ENCODE results near the gene KDM4C.

KDM4C gene

GRCh38 chr9:7067169-7067568, 309.4 kb downstream of the KDM4C start:
- H3K27me3 Mint-ChIP-seq (ENCODE audit: low read depth): no peaks in the 10 kb centered on the region
- no peaks in the 10 kb centered on the region for H3K9me3 Mint-ChIP-seq
- no peak overlapping the region for H3K4me3 Mint-ChIP-seq
- no peak overlapping the region for H3K27ac Mint-ChIP-seq
- H3K36me3 Mint-ChIP-seq (ENCODE audit: low read depth): peaks cover 13% of the 10 kb centered on the region
- H3K4me1 Mint-ChIP-seq (ENCODE audit: low read depth): peaks cover 2% of the 10 kb centered on the region

DNA sequence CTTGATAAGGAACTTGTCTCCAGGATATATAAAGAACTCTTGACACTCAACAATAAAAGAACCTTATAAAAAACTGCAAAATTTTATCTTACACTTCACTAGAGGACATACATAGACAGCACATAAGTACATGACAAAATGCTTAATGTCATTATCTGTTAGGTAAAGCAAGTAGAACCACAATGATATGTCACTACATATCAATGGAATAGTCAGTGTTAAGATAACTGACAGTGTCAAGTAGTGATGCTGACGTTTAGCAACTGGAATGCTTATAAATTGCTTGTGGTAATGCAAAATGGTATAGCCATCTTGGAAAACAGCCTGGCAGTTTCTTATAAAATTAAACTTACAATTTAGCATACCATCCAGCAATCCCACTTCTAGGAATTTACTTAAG, 314.1 kb downstream of the KDM4C start:
- Mint-ChIP-seq H3K4me3 (no peak overlapping the region), H3K36me3 (ENCODE audit: low read depth) (peaks cover 13% of the 10 kb centered on the region), H3K4me1 (ENCODE audit: low read depth) (peaks cover 3% of the 10 kb centered on the region), H3K27me3 (ENCODE audit: low read depth) (no peaks in the 10 kb centered on the region), H3K27ac (no peak overlapping the region), H3K9me3 (no peaks in the 10 kb centered on the region)

GRCh38 chr9:7073706-7074105, 315.9 kb downstream of the KDM4C start:
- no peak overlapping the region for H3K4me3 Mint-ChIP-seq
- H3K27me3 Mint-ChIP-seq (ENCODE audit: low read depth): no peaks in the 10 kb centered on the region
- peaks cover 14% of the 10 kb centered on the region for H3K36me3 Mint-ChIP-seq (ENCODE audit: low read depth)
- H3K27ac Mint-ChIP-seq: no peak overlapping the region
- no peaks in the 10 kb centered on the region for H3K9me3 Mint-ChIP-seq
- peaks cover 1% of the 10 kb centered on the region for H3K4me1 Mint-ChIP-seq (ENCODE audit: low read depth)

DNA sequence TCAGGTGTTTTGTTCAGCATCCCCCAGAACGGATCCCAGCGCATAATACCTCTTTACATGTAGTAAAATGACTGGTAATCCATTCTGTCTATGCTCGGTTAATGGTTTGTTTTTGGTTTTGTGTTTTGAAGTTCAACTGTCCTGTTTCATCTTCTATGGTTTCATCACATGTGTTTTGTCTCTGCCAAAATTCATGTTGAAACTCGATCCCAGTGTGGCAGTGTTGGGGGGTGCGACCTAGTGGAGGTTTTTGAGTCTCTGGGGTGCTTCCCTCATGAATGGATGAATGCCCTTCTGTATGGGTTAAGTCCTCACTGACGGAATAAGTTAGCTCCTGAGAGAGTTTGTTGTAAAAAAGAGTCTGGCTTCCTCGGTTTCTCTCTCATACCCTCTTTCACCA, 317.4 kb downstream of the KDM4C start:
- Mint-ChIP-seq H3K4me1 (ENCODE audit: low read depth) (peaks cover 1% of the 10 kb centered on the region), H3K27me3 (ENCODE audit: low read depth) (no peaks in the 10 kb centered on the region), H3K36me3 (ENCODE audit: low read depth) (peaks cover 17% of the 10 kb centered on the region), H3K27ac (no peak overlapping the region), H3K4me3 (no peak overlapping the region), H3K9me3 (no peaks in the 10 kb centered on the region)

- H3K27ac Mint-ChIP-seq: no peak overlapping the region
- H3K9me3 Mint-ChIP-seq: no peaks in the 10 kb centered on the region
- H3K27me3 Mint-ChIP-seq (ENCODE audit: low read depth): no peaks in the 10 kb centered on the region
- H3K4me1 Mint-ChIP-seq (ENCODE audit: low read depth): no peaks in the 10 kb centered on the region
- H3K4me3 Mint-ChIP-seq: no peak overlapping the region
- H3K36me3 Mint-ChIP-seq (ENCODE audit: low read depth): peaks cover 14% of the 10 kb centered on the region
Measured at GRCh38 chr9:7079051-7079450, 321.3 kb downstream of the KDM4C start.

- H3K4me3 Mint-ChIP-seq: no peak overlapping the region
- no peaks in the 10 kb centered on the region for H3K9me3 Mint-ChIP-seq
- H3K27ac Mint-ChIP-seq: no peak overlapping the region
- peaks cover 4% of the 10 kb centered on the region for H3K4me1 Mint-ChIP-seq (ENCODE audit: low read depth)
- no peaks in the 10 kb centered on the region for H3K27me3 Mint-ChIP-seq (ENCODE audit: low read depth)
- H3K36me3 Mint-ChIP-seq (ENCODE audit: low read depth): peaks cover 19% of the 10 kb centered on the region
Measured at GRCh38 chr9:7081065-7081600, 323.4 kb downstream of the KDM4C start.

DNA sequence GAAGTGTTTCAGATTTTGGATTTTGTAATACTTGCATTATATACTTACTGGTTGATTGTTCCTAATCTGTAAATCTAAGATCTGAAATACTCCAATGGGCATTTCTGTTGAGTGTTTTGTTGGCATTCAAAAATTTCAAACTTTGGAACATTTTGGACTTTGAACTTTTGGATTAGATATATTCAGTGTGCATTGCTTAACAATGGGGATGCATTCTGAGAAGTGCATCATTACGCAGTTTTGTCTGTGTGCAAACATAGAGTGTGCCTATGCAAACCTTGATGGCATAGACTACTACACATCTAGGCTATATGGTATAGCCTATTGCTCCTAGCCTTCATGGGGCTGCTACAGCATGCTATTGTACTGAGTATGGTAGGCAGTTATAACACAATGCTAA, 325.4 kb downstream of the KDM4C start:
- Mint-ChIP-seq H3K4me1 (ENCODE audit: low read depth) (peaks cover 4% of the 10 kb centered on the region), H3K27ac (no peak overlapping the region), H3K27me3 (ENCODE audit: low read depth) (no peaks in the 10 kb centered on the region), H3K9me3 (no peaks in the 10 kb centered on the region), H3K36me3 (ENCODE audit: low read depth) (peaks cover 17% of the 10 kb centered on the region), H3K4me3 (no peak overlapping the region)

DNA sequence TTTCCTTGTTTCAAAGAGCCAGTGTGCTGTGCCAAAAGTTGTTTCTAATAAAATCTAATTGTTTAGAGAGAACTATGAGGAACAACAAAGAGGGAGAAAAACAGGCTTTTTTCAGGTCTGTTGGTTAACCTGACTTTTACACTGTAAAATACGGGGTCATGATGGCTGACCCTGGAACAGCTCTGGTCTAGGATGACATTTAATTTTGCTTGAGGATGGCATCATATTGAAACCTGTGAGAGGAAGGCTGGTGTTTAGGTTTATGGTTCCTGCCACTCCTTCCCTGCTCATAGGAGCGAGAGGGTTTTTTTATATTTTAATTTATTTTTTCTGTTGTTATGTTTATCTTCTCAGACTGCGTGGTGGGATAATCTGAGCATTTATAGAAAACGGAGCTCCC, 327.6 kb downstream of the KDM4C start:
- Mint-ChIP-seq H3K4me1 (ENCODE audit: low read depth) (peaks cover 4% of the 10 kb centered on the region), H3K4me3 (no peak overlapping the region), H3K36me3 (ENCODE audit: low read depth) (peaks cover 9% of the 10 kb centered on the region), H3K27me3 (ENCODE audit: low read depth) (no peaks in the 10 kb centered on the region), H3K9me3 (no peaks in the 10 kb centered on the region), H3K27ac (no peak overlapping the region)

DNA sequence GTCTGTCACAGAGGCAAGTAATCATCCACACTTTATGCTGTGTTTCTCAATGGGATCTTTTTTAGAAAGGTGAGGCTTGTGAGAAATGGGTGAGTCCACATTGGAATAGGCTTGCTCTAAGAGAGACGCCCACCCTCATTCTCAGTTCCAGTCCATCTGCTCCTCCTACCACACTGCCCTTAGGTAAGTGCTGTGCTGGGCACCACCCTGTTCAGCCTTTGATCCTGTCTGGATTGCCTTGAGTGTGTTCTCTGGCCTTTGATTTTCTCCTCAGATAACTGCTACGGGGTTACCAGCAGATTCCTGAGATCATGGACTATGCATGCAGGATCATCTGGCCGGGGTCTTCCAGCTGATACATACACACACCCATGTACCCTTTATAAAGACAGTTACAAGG, 328.6 kb downstream of the KDM4C start:
- Mint-ChIP-seq H3K4me1 (ENCODE audit: low read depth) (peaks cover 6% of the 10 kb centered on the region), H3K36me3 (ENCODE audit: low read depth) (peaks cover 5% of the 10 kb centered on the region), H3K4me3 (no peak overlapping the region), H3K27me3 (ENCODE audit: low read depth) (no peaks in the 10 kb centered on the region), H3K27ac (no peak overlapping the region), H3K9me3 (no peaks in the 10 kb centered on the region)

- H3K4me3 Mint-ChIP-seq: no peak overlapping the region
- peaks cover 14% of the 10 kb centered on the region for H3K36me3 Mint-ChIP-seq (ENCODE audit: low read depth)
- H3K27me3 Mint-ChIP-seq (ENCODE audit: low read depth): no peaks in the 10 kb centered on the region
- peaks cover 11% of the 10 kb centered on the region for H3K4me1 Mint-ChIP-seq (ENCODE audit: low read depth)
- no peak overlapping the region for H3K27ac Mint-ChIP-seq
- H3K9me3 Mint-ChIP-seq: no peaks in the 10 kb centered on the region
Measured at GRCh38 chr9:7088611-7089010, 330.8 kb downstream of the KDM4C start.

- Mint-ChIP-seq H3K9me3 (no peaks in the 10 kb centered on the region), H3K4me3 (no peak overlapping the region), H3K4me1 (ENCODE audit: low read depth) (peaks cover 11% of the 10 kb centered on the region), H3K36me3 (ENCODE audit: low read depth) (peaks cover 14% of the 10 kb centered on the region), H3K27me3 (ENCODE audit: low read depth) (no peaks in the 10 kb centered on the region), H3K27ac (no peak overlapping the region)
Measured at GRCh38 chr9:7089406-7090193, 331.8 kb downstream of the KDM4C start.

DNA sequence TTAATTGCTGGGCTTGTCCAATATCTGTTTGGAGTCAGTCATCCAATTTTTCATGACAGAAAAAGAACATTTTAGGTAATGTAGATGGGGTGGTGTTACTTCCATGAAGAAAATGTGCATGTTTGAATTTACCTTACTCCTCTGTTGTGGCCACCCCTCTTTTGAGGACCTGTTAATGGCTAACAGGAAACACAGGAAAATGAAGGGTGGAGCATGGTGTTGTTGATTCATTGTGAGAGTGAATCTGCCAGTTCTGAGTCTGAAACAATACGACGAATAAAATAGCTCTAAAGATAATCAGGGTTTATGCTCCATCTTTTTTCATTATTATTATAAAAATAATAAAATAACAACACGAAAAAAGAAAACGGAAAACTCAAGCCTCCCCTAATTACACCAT, 335.3 kb downstream of the KDM4C start:
- peaks cover 8% of the 10 kb centered on the region for H3K4me1 Mint-ChIP-seq (ENCODE audit: low read depth)
- no peaks in the 10 kb centered on the region for H3K9me3 Mint-ChIP-seq
- H3K4me3 Mint-ChIP-seq: no peak overlapping the region
- H3K27me3 Mint-ChIP-seq (ENCODE audit: low read depth): no peaks in the 10 kb centered on the region
- peaks cover 17% of the 10 kb centered on the region for H3K36me3 Mint-ChIP-seq (ENCODE audit: low read depth)
- no peak overlapping the region for H3K27ac Mint-ChIP-seq

- peaks cover 4% of the 10 kb centered on the region for H3K9me3 Mint-ChIP-seq
- no peak overlapping the region for H3K27ac Mint-ChIP-seq
- peaks cover 8% of the 10 kb centered on the region for H3K4me1 Mint-ChIP-seq (ENCODE audit: low read depth)
- no peaks in the 10 kb centered on the region for H3K27me3 Mint-ChIP-seq (ENCODE audit: low read depth)
- H3K4me3 Mint-ChIP-seq: no peak overlapping the region
- peaks cover 25% of the 10 kb centered on the region for H3K36me3 Mint-ChIP-seq (ENCODE audit: low read depth)
Measured at GRCh38 chr9:7094052-7094451, 336.3 kb downstream of the KDM4C start.

- H3K36me3 Mint-ChIP-seq (ENCODE audit: low read depth): peaks cover 30% of the 10 kb centered on the region
- H3K27me3 Mint-ChIP-seq (ENCODE audit: low read depth): no peaks in the 10 kb centered on the region
- H3K27ac Mint-ChIP-seq: no peak overlapping the region
- peaks cover 8% of the 10 kb centered on the region for H3K4me1 Mint-ChIP-seq (ENCODE audit: low read depth)
- no peak overlapping the region for H3K4me3 Mint-ChIP-seq
- peaks cover 4% of the 10 kb centered on the region for H3K9me3 Mint-ChIP-seq
Measured at GRCh38 chr9:7094576-7094975, 336.8 kb downstream of the KDM4C start.

GRCh38 chr9:7095058-7095457, 337.3 kb downstream of the KDM4C start:
- peaks cover 31% of the 10 kb centered on the region for H3K36me3 Mint-ChIP-seq (ENCODE audit: low read depth)
- no peak overlapping the region for H3K4me3 Mint-ChIP-seq
- peaks cover 4% of the 10 kb centered on the region for H3K9me3 Mint-ChIP-seq
- H3K27me3 Mint-ChIP-seq (ENCODE audit: low read depth): no peaks in the 10 kb centered on the region
- no peak overlapping the region for H3K27ac Mint-ChIP-seq
- H3K4me1 Mint-ChIP-seq (ENCODE audit: low read depth): peaks cover 8% of the 10 kb centered on the region
